Measurements from ENCODE around the gene P2RY2.

Gene P2RY2

GRCh38 chr11:73218106-73218829 is at the start of gene P2RY2:
TSS of gene P2RY2 (plus strand) at chr11:73218281. CDS start at chr11:73234160, 15,879 bp downstream.
- peak within 1 kb of the TSS; percentile 33 for H3K4me3 ChIP-seq (ENCODE audit: control insufficient read depth, low read depth, low read length)
- TF ChIP-seq CTCF (IDR thresholded peaks at IDR 0.05; ENCODE audit: control insufficient read depth, insufficient read depth, low read depth, low read length, missing control alignments), result peak; percentile 24
- no peak for DNase-seq (ENCODE audit: low read depth)

- DNase-seq (ENCODE audit: low read depth), result no peak
- no peak for TF ChIP-seq CTCF (IDR thresholded peaks at IDR 0.05; ENCODE audit: control insufficient read depth, insufficient read depth, low read depth, low read length, missing control alignments)
Measured at GRCh38 chr11:73168925-73169579, 49.0 kb upstream of the P2RY2 start.

GRCh38 chr11:73170140-73170539 is 47.9 kb upstream of the P2RY2 start:
- no peak for DNase-seq (ENCODE audit: low read depth)
- no peak overlapping the region for H3K4me3 ChIP-seq (ENCODE audit: control insufficient read depth, low read depth, low read length)
- no peak for TF ChIP-seq CTCF (IDR thresholded peaks at IDR 0.05; ENCODE audit: control insufficient read depth, insufficient read depth, low read depth, low read length, missing control alignments)

More at GRCh38 chr11:73168925-73169579, 49.0 kb upstream of the P2RY2 start:
- no peak overlapping the region for H3K4me3 ChIP-seq (ENCODE audit: control insufficient read depth, low read depth, low read length)

- no peak for TF ChIP-seq CTCF (IDR thresholded peaks at IDR 0.05; ENCODE audit: control insufficient read depth, insufficient read depth, low read depth, low read length, missing control alignments)
- no peak overlapping the region for H3K4me3 ChIP-seq (ENCODE audit: control insufficient read depth, low read depth, low read length)
- DNase-seq (ENCODE audit: low read depth), result no peak
Measured at GRCh38 chr11:73171436-73172161, 46.5 kb upstream of the P2RY2 start.

GRCh38 chr11:73172992-73173656 is 45.0 kb upstream of the P2RY2 start:
- H3K4me3 ChIP-seq (ENCODE audit: control insufficient read depth, low read depth, low read length), result no peak overlapping the region
- DNase-seq (ENCODE audit: low read depth), result no peak
- no peak for TF ChIP-seq CTCF (IDR thresholded peaks at IDR 0.05; ENCODE audit: control insufficient read depth, insufficient read depth, low read depth, low read length, missing control alignments)

Measured in AG09309 (cell line).